SK-N-SH (cell line): ENCODE data around the gene NTS. TPM values are rescaled to one million over a fixed set of nuclear protein-coding genes. Genes with fewer than 3 reads are reported as not detected.

Source experiments
- CTCF ChIA-PET: fragments of 300-600, 350-600 bp; formaldehyde crosslinking; extraction: SDS; loops from one replicate; lab custom pipeline; 2021; lab: Yijun Ruan, JAX
- POLR2A ChIA-PET: fragments of 350-600 bp; sonication (Branson Sonifier 250); formaldehyde crosslinking; extraction: SDS; loops from one replicate; lab custom pipeline; 2020; ENCODE audit warnings: antibody characterized with exemption, inconsistent platforms; lab: Yijun Ruan, JAX
- DNase-seq: peaks from one replicate; pipeline ENCODE4 v3.0.0; 2012
- H2AFZ ChIP-seq: fragments of 200-600 bp; sonication (generic); 2 replicates; pipeline ENCODE4 v1.8.1; 2016; ENCODE audit warnings: antibody characterized with exemption, mild to moderate bottlenecking, low read depth
- H3F3A ChIP-seq: fragments of 200-600 bp; sonication (generic); replicated peaks from 2 replicates; pipeline ENCODE3; 2016; ENCODE audit warnings: antibody characterized with exemption, mild to moderate bottlenecking; ENCODE audit not compliant: insufficient read depth
- H3K27ac ChIP-seq, 2 experiments: fragments of 200-500 bp in 1 of 2; fragments of 200-600 bp in 1 of 2; sonication (Bioruptor generic) in 1 of 2; sonication (generic), shearing (Covaris generic) in 1 of 2; 2 replicates each; pipeline versions ENCODE4 v1.5.1 to v1.6.1; 2014 to 2016; ENCODE audit warnings: low read depth in 2 of 2, inconsistent platforms in 1 of 2, low read length in 1 of 2, mild to moderate bottlenecking in 1 of 2, mixed read lengths in 1 of 2
- H3K27me3 ChIP-seq: fragments of 200-600 bp; sonication (generic), shearing (Covaris generic); 2 replicates; pipeline ENCODE4 v1.6.1; 2016; ENCODE audit warnings: mixed run types; ENCODE audit not compliant: insufficient read depth
- H3K36me3 ChIP-seq, 2 experiments: fragments of 200-500 bp in 1 of 2; fragments of 200-600 bp in 1 of 2; sonication (Bioruptor generic) in 1 of 2; sonication (generic) in 1 of 2; replicated peaks in 1 of 2; 2 replicates each; pipeline versions ENCODE3 to v1.5.1; 2014 to 2016; ENCODE audit warnings: low read length in 1 of 2, mild to moderate bottlenecking in 1 of 2; ENCODE audit not compliant: insufficient read depth in 2 of 2, control insufficient read depth in 1 of 2
- H3K4me1 ChIP-seq, 2 experiments: fragments of 200-500 bp in 1 of 2; fragments of 200-600 bp in 1 of 2; sonication (Bioruptor generic) in 1 of 2; sonication (generic), shearing (Covaris generic) in 1 of 2; 2 replicates each; pipeline versions ENCODE4 v1.5.1 to v1.6.1; 2014 to 2016; ENCODE audit warnings: low read depth in 1 of 2, low read length in 1 of 2, mixed run types in 1 of 2; ENCODE audit not compliant: insufficient read depth in 2 of 2, control insufficient read depth in 1 of 2
- H3K4me2 ChIP-seq: fragments of 200-600 bp; sonication (generic), shearing (Covaris generic); 2 replicates; pipeline ENCODE4 v1.6.1; 2017; ENCODE audit warnings: mixed run types
- H3K4me3 ChIP-seq, 2 experiments: fragments of 200-500 bp in 1 of 2; fragments of 200-600 bp in 1 of 2; sonication (Bioruptor generic) in 1 of 2; sonication (generic), shearing (Covaris generic) in 1 of 2; 2 replicates each; pipeline versions ENCODE4 v1.5.1 to v1.8.1; 2014 to 2016; ENCODE audit warnings: low read depth in 2 of 2, inconsistent platforms in 1 of 2, low read length in 1 of 2, mild to moderate bottlenecking in 1 of 2, mixed read lengths in 1 of 2, moderate library complexity in 1 of 2
- H3K79me2 ChIP-seq: fragments of 200-600 bp; sonication (generic); 2 replicates; pipeline ENCODE4 v1.8.1; 2017; ENCODE audit warnings: mild to moderate bottlenecking; ENCODE audit not compliant: insufficient read depth
- H3K9ac ChIP-seq: fragments of 200-600 bp; sonication (generic); 2 replicates; pipeline ENCODE4 v1.6.1; 2017; ENCODE audit warnings: mixed run types
- H3K9me2 ChIP-seq: fragments of 200-600 bp; sonication (generic); 2 replicates; pipeline ENCODE4 v1.6.1; 2017; ENCODE audit warnings: mixed run types
- H3K9me3 ChIP-seq: fragments of 200-600 bp; sonication (generic); 2 replicates; pipeline ENCODE4 v1.6.1; 2017; ENCODE audit warnings: mixed run types, mild to moderate bottlenecking, moderate library complexity
- H4K20me1 ChIP-seq: fragments of 200-600 bp; sonication (generic); 2 replicates; pipeline ENCODE4 v1.6.1; 2017; ENCODE audit warnings: mild to moderate bottlenecking, mixed run types; ENCODE audit not compliant: insufficient read depth
- ELF1 ChIP-seq: IDR thresholded peaks from 2 replicates; pipeline ENCODE4 v1.4.0; 2012
- EP300 ChIP-seq, 2 experiments: IDR thresholded peaks; 2 replicates each; pipeline versions ENCODE4 v1.4.0 to v1.6.1; 2012; ENCODE audit warnings: borderline replicate concordance in 1 of 2, low read depth in 1 of 2, low read length in 1 of 2
- FOSL2 ChIP-seq: IDR thresholded peaks from 2 replicates; pipeline ENCODE4 v1.4.0; 2012; ENCODE audit warnings: low read depth, mild to moderate bottlenecking, moderate library complexity, borderline replicate concordance
- GATA2 ChIP-seq: sonication (generic); formaldehyde crosslinking; IDR thresholded peaks from 2 replicates; pipeline ENCODE4 v1.5.0; 2020; ENCODE audit warnings: mild to moderate bottlenecking, missing genetic modification reagents
- NFIC ChIP-seq: IDR thresholded peaks from 2 replicates; pipeline ENCODE4 v1.4.0; 2012; ENCODE audit warnings: borderline replicate concordance
- NRF1 ChIP-seq: IDR thresholded peaks from 2 replicates; pipeline ENCODE4 v1.6.1; 2012; ENCODE audit warnings: low read depth, mild to moderate bottlenecking, low read length
- RCOR1 ChIP-seq: fragments of 150-350 bp; IDR thresholded peaks from 2 replicates; pipeline ENCODE4 v1.6.1; 2017; ENCODE audit warnings: antibody characterized with exemption, low read length
- SMC3 ChIP-seq: IDR thresholded peaks from 2 replicates; pipeline ENCODE4 v1.6.1; 2012; ENCODE audit warnings: low read depth, low read length, improper control_type of control experiment
- TAF1 ChIP-seq: IDR thresholded peaks from 2 replicates; pipeline ENCODE4 v1.6.1; 2012; ENCODE audit warnings: low read depth, mild to moderate bottlenecking, low read length, moderate library complexity, borderline replicate concordance
- TCF12 ChIP-seq: IDR thresholded peaks from 2 replicates; pipeline ENCODE4 v1.4.0; 2012
- YY1 ChIP-seq: IDR thresholded peaks from 2 replicates; pipeline ENCODE4 v1.4.0; 2012; ENCODE audit warnings: low read depth, mild to moderate bottlenecking
- polyA plus RNA-seq, 3 experiments: library from polyadenylated mRNA; depleted of rRNA; stranded (reverse); fragments of >200 nt; gene quantifications; 2 replicates each; pipeline ENCODE4 v1.2.3, GENCODE V29; 2012
- TF ChIP-seq, protein P1 (sequence below): IDR thresholded peaks from 2 replicates; pipeline ENCODE4; 2012
- TF ChIP-seq, protein P2 (sequence below): IDR thresholded peaks from 2 replicates; pipeline ENCODE4 v1.4.0; 2012; ENCODE audit warnings: low read depth
- TF ChIP-seq, protein P3 (sequence below): IDR thresholded peaks from 2 replicates; pipeline ENCODE4 v1.4.0; 2012; ENCODE audit warnings: low read depth, borderline replicate concordance
- TF ChIP-seq, protein P4 (sequence below): IDR thresholded peaks from 2 replicates; pipeline ENCODE4 v1.6.1; 2012; ENCODE audit warnings: mild to moderate bottlenecking, low read depth, low read length, moderate library complexity
- TF ChIP-seq, protein P5 (sequence below): fragments of 200-600 bp; sonication (generic); IDR thresholded peaks from 2 replicates; pipeline ENCODE4 v1.6.1; 2017; ENCODE audit warnings: antibody characterized with exemption, mild to moderate bottlenecking, moderate library complexity

Gene NTS
- polyA plus RNA-seq, 1 of the 3 experiments (the other 2 are of a cell fraction): 31.2 TPM

DNA sequence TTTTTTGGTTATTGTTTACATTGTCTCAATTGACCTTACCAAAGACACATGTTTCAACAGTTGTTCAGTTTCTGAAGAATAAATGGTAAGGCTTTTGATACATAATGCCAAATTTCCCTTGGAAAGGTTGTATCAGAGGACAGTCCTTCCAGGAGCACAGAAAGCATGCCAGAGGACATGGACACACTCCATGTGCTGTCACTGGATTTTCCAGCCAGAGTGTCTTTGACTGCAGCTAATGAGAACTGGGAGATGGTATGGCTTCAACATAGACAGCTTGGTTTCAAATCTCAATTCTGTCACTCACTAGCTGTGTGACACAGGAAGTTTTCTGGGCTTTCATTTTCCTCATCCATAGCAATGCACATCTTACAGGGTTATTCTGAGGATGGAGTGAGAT, 20.6 kb downstream of the NTS start:
- POLR2A ChIA-PET: no interaction called here

More for the DNA sequence above, 20.6 kb downstream of the NTS start:
- no peak overlapping the region for H2AFZ ChIP-seq
- no peaks in the 10 kb centered on the region for H3K27me3 ChIP-seq
- no peak overlapping the region for H3K9ac ChIP-seq
- H3K4me3 ChIP-seq: no peak overlapping the region
- no peaks in the 10 kb centered on the region for H3F3A ChIP-seq
- H3K9me2 ChIP-seq: no peaks in the 10 kb centered on the region
- no peaks in the 10 kb centered on the region for H3K9me3 ChIP-seq
- H3K27ac ChIP-seq: no peak overlapping the region
- no peaks in the 10 kb centered on the region for H3K4me1 ChIP-seq
- no peaks in the 10 kb centered on the region for H3K36me3 ChIP-seq
- TF ChIP-seq YY1 (no peak), EP300 (IDR thresholded peaks at IDR 0.05; ENCODE audit: borderline replicate concordance in 1 of 2, low read depth in 1 of 2, low read length in 1 of 2) (no peak), ELF1 (no peak), RCOR1 (no peak), TAF1 (no peak), NRF1 (no peak), FOSL2 (no peak), NFIC (no peak), TCF12 (no peak), GATA2 (CRISPR knock-in tag) (no peak), SMC3 (no peak)
- TF ChIP-seq, protein P1, sequence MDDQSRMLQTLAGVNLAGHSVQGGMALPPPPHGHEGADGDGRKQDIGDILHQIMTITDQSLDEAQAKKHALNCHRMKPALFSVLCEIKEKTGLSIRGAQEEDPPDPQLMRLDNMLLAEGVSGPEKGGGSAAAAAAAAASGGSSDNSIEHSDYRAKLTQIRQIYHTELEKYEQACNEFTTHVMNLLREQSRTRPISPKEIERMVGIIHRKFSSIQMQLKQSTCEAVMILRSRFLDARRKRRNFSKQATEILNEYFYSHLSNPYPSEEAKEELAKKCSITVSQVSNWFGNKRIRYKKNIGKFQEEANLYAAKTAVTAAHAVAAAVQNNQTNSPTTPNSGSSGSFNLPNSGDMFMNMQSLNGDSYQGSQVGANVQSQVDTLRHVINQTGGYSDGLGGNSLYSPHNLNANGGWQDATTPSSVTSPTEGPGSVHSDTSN: no peak
- TF ChIP-seq, protein P2, sequence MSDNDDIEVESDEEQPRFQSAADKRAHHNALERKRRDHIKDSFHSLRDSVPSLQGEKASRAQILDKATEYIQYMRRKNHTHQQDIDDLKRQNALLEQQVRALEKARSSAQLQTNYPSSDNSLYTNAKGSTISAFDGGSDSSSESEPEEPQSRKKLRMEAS: no peak
- TF ChIP-seq, protein P3, sequence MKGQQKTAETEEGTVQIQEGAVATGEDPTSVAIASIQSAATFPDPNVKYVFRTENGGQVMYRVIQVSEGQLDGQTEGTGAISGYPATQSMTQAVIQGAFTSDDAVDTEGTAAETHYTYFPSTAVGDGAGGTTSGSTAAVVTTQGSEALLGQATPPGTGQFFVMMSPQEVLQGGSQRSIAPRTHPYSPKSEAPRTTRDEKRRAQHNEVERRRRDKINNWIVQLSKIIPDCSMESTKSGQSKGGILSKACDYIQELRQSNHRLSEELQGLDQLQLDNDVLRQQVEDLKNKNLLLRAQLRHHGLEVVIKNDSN: no peak
- TF ChIP-seq, protein P4, sequence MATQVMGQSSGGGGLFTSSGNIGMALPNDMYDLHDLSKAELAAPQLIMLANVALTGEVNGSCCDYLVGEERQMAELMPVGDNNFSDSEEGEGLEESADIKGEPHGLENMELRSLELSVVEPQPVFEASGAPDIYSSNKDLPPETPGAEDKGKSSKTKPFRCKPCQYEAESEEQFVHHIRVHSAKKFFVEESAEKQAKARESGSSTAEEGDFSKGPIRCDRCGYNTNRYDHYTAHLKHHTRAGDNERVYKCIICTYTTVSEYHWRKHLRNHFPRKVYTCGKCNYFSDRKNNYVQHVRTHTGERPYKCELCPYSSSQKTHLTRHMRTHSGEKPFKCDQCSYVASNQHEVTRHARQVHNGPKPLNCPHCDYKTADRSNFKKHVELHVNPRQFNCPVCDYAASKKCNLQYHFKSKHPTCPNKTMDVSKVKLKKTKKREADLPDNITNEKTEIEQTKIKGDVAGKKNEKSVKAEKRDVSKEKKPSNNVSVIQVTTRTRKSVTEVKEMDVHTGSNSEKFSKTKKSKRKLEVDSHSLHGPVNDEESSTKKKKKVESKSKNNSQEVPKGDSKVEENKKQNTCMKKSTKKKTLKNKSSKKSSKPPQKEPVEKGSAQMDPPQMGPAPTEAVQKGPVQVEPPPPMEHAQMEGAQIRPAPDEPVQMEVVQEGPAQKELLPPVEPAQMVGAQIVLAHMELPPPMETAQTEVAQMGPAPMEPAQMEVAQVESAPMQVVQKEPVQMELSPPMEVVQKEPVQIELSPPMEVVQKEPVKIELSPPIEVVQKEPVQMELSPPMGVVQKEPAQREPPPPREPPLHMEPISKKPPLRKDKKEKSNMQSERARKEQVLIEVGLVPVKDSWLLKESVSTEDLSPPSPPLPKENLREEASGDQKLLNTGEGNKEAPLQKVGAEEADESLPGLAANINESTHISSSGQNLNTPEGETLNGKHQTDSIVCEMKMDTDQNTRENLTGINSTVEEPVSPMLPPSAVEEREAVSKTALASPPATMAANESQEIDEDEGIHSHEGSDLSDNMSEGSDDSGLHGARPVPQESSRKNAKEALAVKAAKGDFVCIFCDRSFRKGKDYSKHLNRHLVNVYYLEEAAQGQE: no peak
- TF ChIP-seq, protein P5, sequence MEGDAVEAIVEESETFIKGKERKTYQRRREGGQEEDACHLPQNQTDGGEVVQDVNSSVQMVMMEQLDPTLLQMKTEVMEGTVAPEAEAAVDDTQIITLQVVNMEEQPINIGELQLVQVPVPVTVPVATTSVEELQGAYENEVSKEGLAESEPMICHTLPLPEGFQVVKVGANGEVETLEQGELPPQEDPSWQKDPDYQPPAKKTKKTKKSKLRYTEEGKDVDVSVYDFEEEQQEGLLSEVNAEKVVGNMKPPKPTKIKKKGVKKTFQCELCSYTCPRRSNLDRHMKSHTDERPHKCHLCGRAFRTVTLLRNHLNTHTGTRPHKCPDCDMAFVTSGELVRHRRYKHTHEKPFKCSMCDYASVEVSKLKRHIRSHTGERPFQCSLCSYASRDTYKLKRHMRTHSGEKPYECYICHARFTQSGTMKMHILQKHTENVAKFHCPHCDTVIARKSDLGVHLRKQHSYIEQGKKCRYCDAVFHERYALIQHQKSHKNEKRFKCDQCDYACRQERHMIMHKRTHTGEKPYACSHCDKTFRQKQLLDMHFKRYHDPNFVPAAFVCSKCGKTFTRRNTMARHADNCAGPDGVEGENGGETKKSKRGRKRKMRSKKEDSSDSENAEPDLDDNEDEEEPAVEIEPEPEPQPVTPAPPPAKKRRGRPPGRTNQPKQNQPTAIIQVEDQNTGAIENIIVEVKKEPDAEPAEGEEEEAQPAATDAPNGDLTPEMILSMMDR: no peak
- TF ChIP-seq, all 33 proteins: peak for 0
- H3K79me2 ChIP-seq: no peaks in the 10 kb centered on the region
- CTCF ChIA-PET: interaction anchor here (0.6 to 1.1 kb wide), 2 partner anchors 26 to 456 kb away, joined by 3 to 4 read pairs; no protein-coding TSS in a partner anchor
- no peak for DNase-seq
- H4K20me1 ChIP-seq: no peaks in the 10 kb centered on the region
- H3K4me2 ChIP-seq: no peak overlapping the region
